Endothelial cell of umbilical vein (primary cell): ENCODE results near the gene NSA2. TPM values are rescaled to one million over a fixed set of nuclear protein-coding genes. Genes with fewer than 3 reads are reported as not detected.

Source experiments
- BruUV-seq: library from RNA; stranded (reverse); fragments of 400-500 nt; replicated peaks from 2 replicates; lab custom pipeline; 2021; lab: Mats Ljungman, UMichigan
- CTCF ChIA-PET: fragments of 300-600, 350-600 bp; sonication (Branson Sonifier 250); formaldehyde crosslinking; loops from one replicate; lab custom pipeline; 2021; ENCODE audit warnings: antibody characterized with exemption, inconsistent platforms; lab: Charles Lee
- POLR2A ChIA-PET: fragments of 300-600, 350-600 bp; sonication (Branson Sonifier 250); formaldehyde crosslinking; loops from one replicate; lab custom pipeline; 2021; ENCODE audit warnings: antibody characterized with exemption, inconsistent platforms; lab: Charles Lee
- DNase-seq: peaks from one replicate; pipeline ENCODE4 v3.0.0-alpha.2; 2011; ENCODE audit warnings: low read depth, low spot score
- FAIRE-seq: peaks from 2 replicates; lab custom pipeline; 2011; peaks lifted over from hg19 to GRCh38; lab: Jason Lieb, UNC
- H2AFZ ChIP-seq: 2 replicates; pipeline ENCODE4 v1.6.0; 2012; ENCODE audit warnings: low read depth, low read length, control low read depth, inconsistent platforms
- H3K27ac ChIP-seq: 2 replicates; pipeline ENCODE4 v1.5.1; 2011; ENCODE audit warnings: low read depth, mild to moderate bottlenecking, control low read depth, low read length, moderate library complexity; ENCODE audit not compliant: insufficient read depth
- H3K27me3 ChIP-seq, 2 experiments: 2 replicates each; pipeline versions ENCODE4 v1.6.0 to v1.6.1; 2011; ENCODE audit warnings: low read length in 2 of 2, mixed read lengths in 1 of 2; ENCODE audit not compliant: control insufficient read depth in 2 of 2, insufficient read depth in 2 of 2
- H3K36me3 ChIP-seq, 2 experiments: 2 replicates in 1 of 2; 3 replicates in 1 of 2; pipeline ENCODE4 v1.5.1; 2011; ENCODE audit warnings: low read length in 2 of 2, mild to moderate bottlenecking in 1 of 2, moderate library complexity in 1 of 2; ENCODE audit not compliant: control insufficient read depth in 2 of 2, insufficient read depth in 2 of 2; ENCODE audit errors: extremely low read depth in 1 of 2
- H3K4me1 ChIP-seq: 3 replicates; pipeline ENCODE4 v1.5.1; 2011; ENCODE audit warnings: mild to moderate bottlenecking, low read length; ENCODE audit not compliant: control insufficient read depth, insufficient read depth; ENCODE audit errors: extremely low read depth
- H3K4me2 ChIP-seq: 2 replicates; pipeline ENCODE4 v1.6.1; 2011; ENCODE audit warnings: low read length, control low read depth, mixed read lengths; ENCODE audit not compliant: insufficient read depth
- H3K4me3 ChIP-seq, 3 experiments: fragments of 200-600 bp in 1 of 3; sonication (generic), shearing (Covaris generic) in 1 of 3; replicated peaks in 1 of 3; 2 replicates each; pipeline ENCODE4 v1.5.1; 2011 to 2016; ENCODE audit warnings: control low read depth in 3 of 3, low read length in 3 of 3, mild to moderate bottlenecking in 2 of 3, inconsistent platforms in 1 of 3, low read depth in 1 of 3, moderate library complexity in 1 of 3; ENCODE audit not compliant: insufficient read depth in 1 of 3
- H3K79me2 ChIP-seq: 2 replicates; pipeline ENCODE4 v1.6.0; 2012; ENCODE audit warnings: low read length, inconsistent platforms; ENCODE audit not compliant: control insufficient read depth, insufficient read depth
- H3K9ac ChIP-seq: replicated peaks from 2 replicates; pipeline ENCODE3; 2011; ENCODE audit warnings: low read length, control low read depth; ENCODE audit not compliant: insufficient read depth; ENCODE audit errors: extremely low read depth
- H3K9me1 ChIP-seq: replicated peaks from 3 replicates; pipeline ENCODE4 v1.6.0; 2011; ENCODE audit warnings: mild to moderate bottlenecking, low read length; ENCODE audit not compliant: control insufficient read depth, insufficient read depth; ENCODE audit errors: extremely low read depth
- H3K9me3 ChIP-seq: replicated peaks from 2 replicates; pipeline ENCODE4 v1.5.1; 2012; ENCODE audit warnings: low read length, inconsistent platforms; ENCODE audit not compliant: control insufficient read depth, insufficient read depth
- H4K20me1 ChIP-seq: replicated peaks from 2 replicates; pipeline ENCODE3; 2011; ENCODE audit warnings: mild to moderate bottlenecking, low read length; ENCODE audit not compliant: control insufficient read depth, insufficient read depth; ENCODE audit errors: extremely low read depth
- CTCF ChIP-seq, 2 donors: IDR thresholded peaks; 1 replicate in 1 of 2; 2 replicates in 1 of 2; pipeline ENCODE4 v1.5.1; 2011; ENCODE audit warnings: low read length in 2 of 2, mild to moderate bottlenecking in 2 of 2, moderate library complexity in 2 of 2, control low read depth in 1 of 2, inconsistent platforms in 1 of 2, low read depth in 1 of 2; ENCODE audit not compliant: insufficient read depth in 1 of 2; ENCODE audit errors: extremely low read depth in 1 of 2
- EZH2 ChIP-seq: IDR thresholded peaks from 2 replicates; pipeline ENCODE4 v1.6.1; 2012; ENCODE audit warnings: borderline replicate concordance, low read depth, mild to moderate bottlenecking, moderate library complexity, low read length, inconsistent platforms; ENCODE audit not compliant: severe bottlenecking
- FOS ChIP-seq: IDR thresholded peaks from 2 replicates; pipeline ENCODE4 v1.6.1; 2011; ENCODE audit warnings: mild to moderate bottlenecking, low read length, moderate library complexity, borderline replicate concordance; ENCODE audit not compliant: insufficient read depth
- GATA2 ChIP-seq: IDR thresholded peaks from 2 replicates; pipeline ENCODE4 v1.7.0; 2011; ENCODE audit warnings: low read depth, mild to moderate bottlenecking, moderate library complexity, mixed read lengths, low read length; ENCODE audit not compliant: insufficient read length, insufficient read depth
- JUN ChIP-seq: IDR thresholded peaks from 2 replicates; pipeline ENCODE4 v1.6.1; 2011; ENCODE audit warnings: borderline replicate concordance, low read depth; ENCODE audit not compliant: insufficient read length, insufficient read depth
- MAX ChIP-seq: IDR thresholded peaks from 2 replicates; pipeline ENCODE4 v1.6.1; 2011; ENCODE audit not compliant: insufficient read depth, insufficient read length
- MYC ChIP-seq: IDR thresholded peaks from one replicate; pipeline ENCODE4 v1.6.1; 2011; ENCODE audit warnings: mild to moderate bottlenecking, low read depth, low read length
- POLR2A ChIP-seq: IDR thresholded peaks from 2 replicates; pipeline ENCODE4 v1.6.1; 2012; ENCODE audit warnings: low read depth, mild to moderate bottlenecking, control low read depth, low read length
- POLR2AphosphoS5 ChIP-seq: IDR thresholded peaks from 2 replicates; pipeline ENCODE4 v1.6.1; 2012; ENCODE audit warnings: low read depth, mild to moderate bottlenecking, control low read depth, low read length, moderate library complexity; ENCODE audit not compliant: insufficient read depth
- dilution Hi-C: fragments of 300-500 bp; cut with MboI; formaldehyde crosslinking; loops from one replicate; pipeline ENCODE4 v1.15.0; 2019; ENCODE audit warnings: low sequenced_read_pairs; ENCODE audit not compliant: extremely low pct_ligation_motif_present
- intact Hi-C: fragments of 100-400 bp; cut with micrococcal nuclease; formaldehyde crosslinking; loops from one replicate; pipeline ENCODE4 v1.10.0; 2022
- polyA plus RNA-seq, 4 experiments: library from polyadenylated mRNA; depleted of rRNA in 3 of 4; stranded (reverse) in 3 of 4; unstranded in 1 of 4; fragments of >200 nt; gene quantifications; 2 replicates each; pipeline versions ENCODE4 v1.2.1 to v1.2.3, GENCODE V29; 2011 to 2012; ENCODE audit warnings: missing spikeins in 1 of 4
- total RNA-seq: library from RNA; stranded (reverse); gene quantifications from 2 replicates; pipeline ENCODE4 v1.2.3, GENCODE V29; 2021

Gene NSA2
- total and polyA plus RNA-seq, 2 donors (not counting 3 experiments of a cell fraction or from before 2014, with no cell fraction given) = 20.7 to 73.8 TPM

GRCh38 chr5:74778609-74779008, 11.6 kb downstream of the NSA2 start:
- Histone ChIP-seq H3K9me1 (no peaks in the 10 kb centered on the region), H3K9ac (no peak overlapping the region), H3K4me3 (no peak overlapping the region), H3K9me3 (no peaks in the 10 kb centered on the region), H2AFZ (no peak overlapping the region), H3K36me3 (peaks cover 0 to 1% of the 10 kb centered on the region in 2 experiments), H4K20me1 (no peaks in the 10 kb centered on the region), H3K27ac (no peak overlapping the region), H3K4me1 (no peaks in the 10 kb centered on the region), H3K27me3 (no peaks in the 10 kb centered on the region), H3K79me2 (no peaks in the 10 kb centered on the region), H3K4me2 (no peak overlapping the region)
- ChIA-PET POLR2A (no interaction called here), CTCF (no interaction called here)
- dilution Hi-C loops (no loop called here), intact Hi-C loops (no loop called here)
- FAIRE-seq (no peak), DNase-seq (no peak)
- TF ChIP-seq GATA2 (no peak), CTCF (IDR thresholded peaks at IDR 0.05; ENCODE audit: extremely low read depth in 1 of 2, insufficient read depth in 1 of 2, low read depth in 1 of 2, low read length in 2 of 2) (no peak), POLR2A (no peak), MAX (no peak), EZH2 (no peak), MYC (no peak), FOS (no peak), POLR2AphosphoS5 (no peak), JUN (no peak)
- no TSS peak for BruUV-seq
